Left ventricle myocardium inferior (tissue), 1 donor: Measurements from ENCODE around the gene ZDHHC14. TPM values are rescaled to one million over a fixed set of nuclear protein-coding genes. Genes with fewer than 3 reads are reported as not detected.

Experiments used
- DNase-seq: peaks from one replicate; pipeline ENCODE4 v3.0.0-alpha.2; 2020
- H3K27ac ChIP-seq: fragments of 200-600 bp; replicated peaks from 2 replicates; pipeline ENCODE4 v1.8.0; 2021
- H3K27me3 ChIP-seq: fragments of 200-600 bp; 2 replicates; pipeline ENCODE4 v1.8.0; 2021; ENCODE audit warnings: low read depth
- H3K36me3 ChIP-seq: fragments of 200-600 bp; 2 replicates; pipeline ENCODE4 v1.8.0; 2021
- H3K4me1 ChIP-seq: fragments of 200-600 bp; 2 replicates; pipeline ENCODE4 v1.8.0; 2021
- H3K4me3 ChIP-seq: fragments of 200-600 bp; 2 replicates; pipeline ENCODE4 v1.8.0; 2021; ENCODE audit warnings: mild to moderate bottlenecking, moderate library complexity
- H3K9me3 ChIP-seq: fragments of 200-600 bp; replicated peaks from 2 replicates; pipeline ENCODE4 v1.8.0; 2021
- intact Hi-C: fragments of 100-400 bp; cut with micrococcal nuclease; formaldehyde crosslinking; loops from one replicate; pipeline ENCODE4 v1.11.0; 2022
- total RNA-seq: library from RNA; stranded (reverse); fragmentation: NEBNext Ultra II Directional; extraction: Animal tissue kit (Norgen Biotek cat#: 25700); gene quantifications from one replicate; pipeline ENCODE4 v1.2.1, GENCODE V29; 2021
- TF ChIP-seq, protein P1 (sequence below): fragments of 200-600 bp; IDR thresholded peaks from 2 replicates; pipeline ENCODE4 v1.8.0; 2021; ENCODE audit warnings: antibody characterized with exemption, mild to moderate bottlenecking, borderline replicate concordance
- donor health status: DM: no; HTN: yes; CAD: no; lungs with severe emphysema.

The ZDHHC14 gene
- total RNA-seq, 1 donor from 2014 or later: 10.0 TPM

DNA sequence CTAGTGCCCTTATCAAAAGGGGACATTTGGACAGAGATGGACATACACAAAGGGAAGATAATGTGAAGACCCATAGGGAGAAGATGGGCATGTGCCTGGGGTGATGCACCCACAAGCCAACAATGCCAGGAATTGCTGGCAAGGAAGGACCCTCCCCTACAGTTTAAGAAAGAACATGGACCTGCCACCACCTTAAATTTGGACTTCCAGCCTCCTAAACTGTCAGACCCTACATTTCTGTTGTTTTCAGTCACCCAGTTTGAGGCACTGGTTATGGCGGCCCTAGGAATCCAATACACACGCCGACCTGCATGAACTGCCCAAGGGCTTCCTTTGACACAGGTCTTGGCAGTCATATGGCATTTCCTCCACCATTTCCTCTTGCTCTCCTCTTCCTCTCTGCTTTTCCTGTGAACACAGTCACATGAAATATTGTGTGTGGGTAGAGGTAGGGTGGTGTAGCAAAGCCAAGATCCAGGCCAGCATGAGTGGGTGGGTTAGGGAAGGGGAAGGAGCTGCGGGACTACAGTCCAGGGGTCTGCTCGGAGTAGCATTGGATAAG is 115.6 kb downstream of the ZDHHC14 start:
- TF ChIP-seq, protein P1, sequence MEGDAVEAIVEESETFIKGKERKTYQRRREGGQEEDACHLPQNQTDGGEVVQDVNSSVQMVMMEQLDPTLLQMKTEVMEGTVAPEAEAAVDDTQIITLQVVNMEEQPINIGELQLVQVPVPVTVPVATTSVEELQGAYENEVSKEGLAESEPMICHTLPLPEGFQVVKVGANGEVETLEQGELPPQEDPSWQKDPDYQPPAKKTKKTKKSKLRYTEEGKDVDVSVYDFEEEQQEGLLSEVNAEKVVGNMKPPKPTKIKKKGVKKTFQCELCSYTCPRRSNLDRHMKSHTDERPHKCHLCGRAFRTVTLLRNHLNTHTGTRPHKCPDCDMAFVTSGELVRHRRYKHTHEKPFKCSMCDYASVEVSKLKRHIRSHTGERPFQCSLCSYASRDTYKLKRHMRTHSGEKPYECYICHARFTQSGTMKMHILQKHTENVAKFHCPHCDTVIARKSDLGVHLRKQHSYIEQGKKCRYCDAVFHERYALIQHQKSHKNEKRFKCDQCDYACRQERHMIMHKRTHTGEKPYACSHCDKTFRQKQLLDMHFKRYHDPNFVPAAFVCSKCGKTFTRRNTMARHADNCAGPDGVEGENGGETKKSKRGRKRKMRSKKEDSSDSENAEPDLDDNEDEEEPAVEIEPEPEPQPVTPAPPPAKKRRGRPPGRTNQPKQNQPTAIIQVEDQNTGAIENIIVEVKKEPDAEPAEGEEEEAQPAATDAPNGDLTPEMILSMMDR: no peak
- no peak for DNase-seq
- Histone ChIP-seq H3K27me3 (no peaks in the 10 kb centered on the region), H3K9me3 (peaks cover 3% of the 10 kb centered on the region), H3K36me3 (no peaks in the 10 kb centered on the region), H3K4me1 (peaks cover 22% of the 10 kb centered on the region), H3K27ac (no peak overlapping the region), H3K4me3 (no peak overlapping the region)
- intact Hi-C loops: no loop called here

DNA sequence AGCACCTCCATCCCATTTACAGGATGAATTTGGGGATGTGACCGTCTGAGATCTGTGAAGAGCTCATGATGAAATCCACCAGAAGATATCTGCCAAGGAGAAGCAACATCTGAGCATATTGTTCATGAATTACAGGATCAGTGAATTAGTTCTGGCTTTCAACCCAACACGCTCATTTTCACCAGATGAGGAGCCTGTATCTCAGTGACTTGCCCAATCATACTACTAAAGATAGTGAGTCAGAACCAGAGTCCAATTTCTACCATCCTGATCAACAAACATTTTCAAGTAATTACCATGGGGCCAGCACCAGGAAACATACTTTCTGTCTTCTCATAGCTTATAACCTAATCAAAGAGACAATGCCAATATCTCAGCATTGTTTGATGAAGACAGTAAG is 116.6 kb downstream of the ZDHHC14 start:
- Histone ChIP-seq H3K4me1 (peaks cover 30% of the 10 kb centered on the region), H3K36me3 (no peaks in the 10 kb centered on the region), H3K27ac (no peak overlapping the region), H3K9me3 (peaks cover 3% of the 10 kb centered on the region), H3K4me3 (no peak overlapping the region), H3K27me3 (no peaks in the 10 kb centered on the region)
- no peak for DNase-seq
- intact Hi-C loops: no loop called here
- TF ChIP-seq, protein P1: no peak

DNA sequence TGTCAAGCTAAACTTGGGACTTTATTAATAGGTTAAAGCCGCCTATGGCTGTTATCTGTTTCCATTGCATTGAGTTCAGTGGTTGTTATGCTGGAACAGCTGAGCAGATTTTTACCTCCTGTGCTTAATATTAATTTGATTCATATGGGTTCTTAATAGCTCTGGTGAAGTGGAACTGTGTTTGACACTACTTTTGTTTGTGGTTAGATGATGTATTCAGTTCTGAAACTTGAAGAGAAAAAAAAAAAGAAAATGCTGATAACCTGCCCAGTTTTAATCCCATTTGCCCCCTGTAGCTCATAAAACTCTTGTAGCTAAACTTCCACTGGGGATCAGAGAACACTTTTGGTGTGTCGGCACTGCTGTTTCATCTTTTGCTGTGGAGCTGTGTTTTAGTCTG is 117.8 kb downstream of the ZDHHC14 start:
- intact Hi-C loops: no loop called here
- H3K36me3 ChIP-seq: no peaks in the 10 kb centered on the region
- H3K27ac ChIP-seq: no peak overlapping the region
- no peaks in the 10 kb centered on the region for H3K27me3 ChIP-seq
- peaks cover 30% of the 10 kb centered on the region for H3K4me1 ChIP-seq
- TF ChIP-seq, protein P1: no peak
- no peak overlapping the region for H3K4me3 ChIP-seq
- peaks cover 3% of the 10 kb centered on the region for H3K9me3 ChIP-seq
- DNase-seq: no peak

- intact Hi-C loops: no loop called here
- DNase-seq: no peak
- no peaks in the 10 kb centered on the region for H3K27me3 ChIP-seq
- no peaks in the 10 kb centered on the region for H3K36me3 ChIP-seq
- TF ChIP-seq, protein P1: no peak
- H3K4me3 ChIP-seq: no peak overlapping the region
- H3K27ac ChIP-seq: no peak overlapping the region
- H3K4me1 ChIP-seq: peaks cover 20% of the 10 kb centered on the region
- peaks cover 3% of the 10 kb centered on the region for H3K9me3 ChIP-seq
Measured at GRCh38 chr6:157500022-157500421, 119.0 kb downstream of the ZDHHC14 start.

- Histone ChIP-seq H3K36me3 (no peaks in the 10 kb centered on the region), H3K4me3 (no peak overlapping the region), H3K27ac (no peak overlapping the region), H3K27me3 (no peaks in the 10 kb centered on the region), H3K9me3 (peaks cover 13% of the 10 kb centered on the region), H3K4me1 (peaks cover 20% of the 10 kb centered on the region)
- DNase-seq: no peak
- intact Hi-C loops: no loop called here
- TF ChIP-seq, protein P1: no peak
Measured at GRCh38 chr6:157503018-157503747, 122.2 kb downstream of the ZDHHC14 start.
